Measurements from ENCODE around the gene NIM1K.

DNA sequence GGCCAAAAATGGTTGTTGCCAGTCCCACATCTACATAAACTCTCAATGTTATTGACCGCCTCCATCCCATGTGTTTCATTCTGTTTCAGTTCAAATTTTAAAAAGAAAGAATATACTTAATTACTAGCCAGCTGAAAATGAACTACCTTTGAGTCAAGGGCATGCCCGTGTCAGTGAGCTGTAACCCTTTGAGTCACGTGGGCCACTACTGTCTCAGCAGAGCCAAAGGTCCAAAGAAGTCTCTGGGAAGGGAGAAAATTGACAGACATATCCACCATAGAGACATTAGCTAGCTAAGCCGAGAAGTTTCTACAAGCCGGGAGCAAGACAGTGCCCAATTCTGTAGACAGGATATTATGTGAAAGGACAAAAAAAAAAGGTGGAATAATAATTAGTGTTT lies 59.7 kb downstream of the NIM1K start:
- TF ChIP-seq, protein P1, sequence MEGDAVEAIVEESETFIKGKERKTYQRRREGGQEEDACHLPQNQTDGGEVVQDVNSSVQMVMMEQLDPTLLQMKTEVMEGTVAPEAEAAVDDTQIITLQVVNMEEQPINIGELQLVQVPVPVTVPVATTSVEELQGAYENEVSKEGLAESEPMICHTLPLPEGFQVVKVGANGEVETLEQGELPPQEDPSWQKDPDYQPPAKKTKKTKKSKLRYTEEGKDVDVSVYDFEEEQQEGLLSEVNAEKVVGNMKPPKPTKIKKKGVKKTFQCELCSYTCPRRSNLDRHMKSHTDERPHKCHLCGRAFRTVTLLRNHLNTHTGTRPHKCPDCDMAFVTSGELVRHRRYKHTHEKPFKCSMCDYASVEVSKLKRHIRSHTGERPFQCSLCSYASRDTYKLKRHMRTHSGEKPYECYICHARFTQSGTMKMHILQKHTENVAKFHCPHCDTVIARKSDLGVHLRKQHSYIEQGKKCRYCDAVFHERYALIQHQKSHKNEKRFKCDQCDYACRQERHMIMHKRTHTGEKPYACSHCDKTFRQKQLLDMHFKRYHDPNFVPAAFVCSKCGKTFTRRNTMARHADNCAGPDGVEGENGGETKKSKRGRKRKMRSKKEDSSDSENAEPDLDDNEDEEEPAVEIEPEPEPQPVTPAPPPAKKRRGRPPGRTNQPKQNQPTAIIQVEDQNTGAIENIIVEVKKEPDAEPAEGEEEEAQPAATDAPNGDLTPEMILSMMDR (IDR thresholded peaks at IDR 0.05) = no peak
- TF ChIP-seq POLR2A (IDR thresholded peaks at IDR 0.05) (no peak), POLR2AphosphoS5 (IDR thresholded peaks at IDR 0.05) (no peak)

Measured in transverse colon (tissue), 4 donors.